Pulmonary artery endothelial cell (primary cell): Measurements from ENCODE around the gene KCNE3. TPM values are rescaled to one million over a fixed set of nuclear protein-coding genes. Genes with fewer than 3 reads are reported as not detected.
"Not testable (repeated sequence)": the region's sequence is repeated elsewhere in the genome, so short reads cannot be mapped to it uniquely, and the experiment has no call there.

ENCODE experiments used
- DNase-seq: peaks from one replicate; pipeline ENCODE4 v3.0.0-alpha.2; 2011; ENCODE audit warnings: low read depth, low spot score
- total RNA-seq: library from RNA; depleted of rRNA; stranded (reverse); fragments of >200 nt; gene quantifications from 2 replicates; pipeline ENCODE4 v1.2.3, GENCODE V29; 2014

Gene KCNE3
- total RNA-seq, 1 donor from 2014 or later: 0.40 TPM

DNA sequence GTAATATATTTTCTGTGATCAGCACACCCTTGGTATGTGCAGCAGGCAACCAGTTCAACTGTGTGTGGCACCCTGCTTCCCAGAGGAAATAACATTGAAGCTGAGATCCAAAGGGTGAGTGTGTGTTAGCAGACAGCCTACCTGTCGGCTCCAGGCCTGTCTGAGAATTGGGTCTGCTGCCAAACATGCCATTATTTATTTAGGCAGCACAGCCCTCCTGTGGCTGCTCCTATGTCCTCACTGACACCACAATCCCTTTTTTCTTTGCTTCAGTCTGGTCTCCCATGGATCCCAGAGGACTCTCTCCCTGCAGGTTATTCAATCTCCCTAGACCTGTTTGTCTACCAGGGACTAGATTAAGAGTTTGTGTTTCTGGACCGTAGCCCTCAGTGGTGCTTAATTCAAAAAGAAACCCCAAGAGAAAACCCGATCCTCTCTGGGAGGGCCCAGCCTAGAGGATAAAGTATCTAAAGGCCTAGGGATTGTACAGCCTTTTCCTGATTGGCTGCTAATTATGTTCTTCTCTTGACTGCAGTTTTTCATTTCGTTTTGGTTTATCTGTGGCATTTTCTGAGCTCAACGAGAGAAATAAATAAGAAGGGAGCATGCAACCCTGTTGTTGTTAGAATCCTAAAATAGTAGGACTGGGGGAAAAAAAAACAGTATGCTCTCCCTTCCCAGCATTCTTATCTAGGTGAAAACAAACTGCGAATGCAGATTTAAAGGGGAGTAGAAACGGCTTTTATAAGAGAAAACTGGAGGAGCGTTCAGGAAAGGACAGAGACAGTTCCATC lies 24.1 kb downstream of the KCNE3 start:
- DNase-seq: no peak

DNA sequence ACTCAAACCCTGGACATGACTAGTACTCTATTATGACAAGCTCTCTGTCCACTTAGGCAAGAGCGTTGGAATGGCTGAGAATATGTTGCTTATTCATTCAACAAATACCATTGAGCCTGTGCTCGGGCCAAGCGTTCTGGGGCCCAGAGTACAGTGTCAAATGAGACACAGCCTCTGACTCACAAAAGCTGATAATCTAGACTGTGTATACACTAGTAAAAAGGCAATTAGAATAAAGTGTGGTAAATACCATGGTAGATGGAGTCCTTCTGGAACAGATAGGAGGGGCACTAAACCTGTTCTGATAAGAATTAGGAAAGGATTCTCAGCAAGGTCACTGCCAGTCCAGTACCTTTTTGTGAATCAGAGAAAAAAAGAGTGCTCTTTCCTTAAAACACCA lies 24.7 kb downstream of the KCNE3 start:
- DNase-seq: no peak

DNA sequence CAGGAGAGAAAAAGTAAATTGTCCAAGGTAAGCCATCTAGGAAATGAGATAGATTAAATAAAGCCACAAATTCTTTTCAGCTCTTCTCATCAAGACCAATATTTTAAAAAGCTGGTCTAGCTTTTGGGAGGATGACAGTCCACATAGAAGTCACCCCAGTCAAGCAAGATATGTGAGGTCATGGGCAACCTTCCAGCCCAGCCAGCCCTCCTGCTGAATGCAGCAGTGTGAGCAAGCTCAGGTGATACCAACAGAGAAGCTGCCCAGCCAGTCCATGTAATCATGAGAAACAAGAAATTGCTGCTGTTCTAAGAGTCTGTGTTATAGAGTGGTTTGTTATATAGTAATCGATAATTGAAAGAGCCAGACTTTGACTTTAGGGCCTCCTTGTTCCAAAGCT lies 28.7 kb downstream of the KCNE3 start:
- no peak for DNase-seq

DNA sequence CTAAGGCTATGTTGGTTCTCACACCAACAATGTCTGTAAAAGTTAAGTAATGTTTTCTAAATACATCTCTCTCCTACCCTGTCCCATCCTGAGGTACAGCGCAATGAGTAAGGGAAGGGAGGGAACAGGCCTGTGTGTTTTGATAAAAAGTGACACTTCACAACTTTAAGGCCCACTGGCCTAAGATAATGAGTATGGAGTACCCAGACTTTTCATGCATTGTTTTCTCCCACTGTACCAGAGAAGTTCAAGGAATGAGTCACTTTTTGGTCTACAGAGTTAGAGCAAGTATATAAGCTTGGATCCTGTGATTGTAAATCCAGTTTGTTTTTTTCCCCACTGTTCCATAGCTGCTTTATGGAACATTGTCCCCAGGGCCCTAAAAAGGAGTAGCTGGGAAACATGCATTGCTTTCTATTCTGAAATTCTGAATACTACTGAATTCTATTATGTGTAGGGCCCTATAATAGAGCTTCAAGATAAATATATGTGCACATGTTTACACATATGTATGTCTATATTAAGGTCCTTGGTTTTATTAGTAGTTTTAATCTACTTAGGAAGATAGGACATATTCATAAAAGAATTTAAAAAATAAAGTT lies 29.8 kb downstream of the KCNE3 start:
- DNase-seq: no peak

DNA sequence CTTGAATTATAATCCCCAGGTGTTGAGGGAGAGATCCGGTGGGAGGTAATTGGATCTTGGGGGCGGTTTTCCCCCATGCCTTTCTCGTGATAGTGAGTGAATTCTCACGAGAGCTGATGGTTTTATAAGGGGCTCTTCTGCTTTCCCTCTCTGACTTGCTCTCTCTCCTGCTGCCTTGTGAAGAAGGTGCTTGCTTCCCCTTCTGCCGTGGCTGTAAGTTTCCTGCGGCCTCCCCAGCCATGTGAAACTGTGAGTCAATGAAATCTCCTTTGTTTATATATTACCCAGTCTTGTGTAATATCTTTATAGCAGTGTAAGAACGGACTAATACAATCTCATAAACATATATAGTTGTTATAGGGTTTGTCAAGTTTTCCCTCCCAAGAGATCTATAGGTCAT lies 32.8 kb downstream of the KCNE3 start:
- DNase-seq: no peak

DNA sequence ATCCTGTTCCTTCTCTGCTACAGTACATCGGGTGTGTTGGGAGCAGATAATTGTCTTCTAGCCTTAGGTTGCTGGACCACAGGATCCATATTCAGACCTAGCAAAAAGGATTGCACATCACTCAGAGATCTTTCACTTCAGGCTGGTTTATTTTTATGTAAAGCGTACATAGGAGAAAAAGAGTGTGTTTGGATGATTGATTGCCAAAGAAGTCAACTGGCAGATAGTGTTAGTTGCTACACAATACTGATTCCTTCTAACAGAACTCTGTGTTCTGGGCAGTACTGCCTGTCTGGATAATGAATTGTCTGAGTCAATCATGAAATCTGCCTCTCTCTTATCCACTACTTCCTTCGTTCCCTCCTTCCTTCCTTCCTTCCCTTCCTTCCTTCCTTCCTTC lies 38.1 kb downstream of the KCNE3 start:
- DNase-seq: no peak

DNA sequence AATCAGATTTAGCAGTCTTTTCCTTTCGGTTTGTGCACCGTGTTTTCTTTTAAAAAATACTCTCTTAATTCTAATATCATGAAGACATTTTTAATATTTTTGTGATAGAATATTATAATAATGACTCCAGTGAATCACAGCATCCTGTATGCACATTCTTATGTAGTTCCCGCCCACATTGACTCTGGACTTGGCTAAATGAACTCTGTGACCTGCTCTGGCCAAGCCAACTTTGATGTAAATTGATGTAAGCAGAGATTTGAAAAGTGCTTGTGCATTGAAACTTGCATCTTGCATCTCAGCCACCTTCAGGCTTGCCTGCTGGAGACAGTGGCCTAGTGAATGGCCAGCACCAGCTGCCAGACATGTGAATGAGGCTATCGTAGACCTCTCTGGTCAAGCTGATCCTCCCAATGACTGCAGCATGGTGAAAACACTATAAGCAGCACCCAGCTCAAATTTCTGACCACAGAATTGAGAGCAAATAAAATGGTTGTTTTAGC lies 39.9 kb downstream of the KCNE3 start:
- peak; percentile 60 for DNase-seq

DNA sequence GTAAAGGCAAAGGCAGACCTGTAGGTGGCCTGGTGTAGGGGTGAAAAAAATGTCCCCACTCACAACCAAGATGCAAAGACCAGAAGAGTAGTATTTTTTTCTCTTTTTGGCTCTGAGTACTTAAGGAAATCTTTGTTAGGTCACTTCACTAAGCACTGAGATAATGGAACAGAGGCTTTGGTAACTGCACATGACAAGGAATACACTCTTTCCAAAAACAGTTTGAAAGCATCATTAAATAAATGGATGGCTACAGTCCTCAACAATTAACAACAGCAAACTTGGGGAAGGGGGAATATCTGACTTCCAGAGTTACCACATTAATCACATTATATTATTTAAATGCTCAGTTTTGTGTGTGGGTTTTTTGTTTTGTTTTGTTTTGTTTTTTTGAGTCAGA lies 42.2 kb downstream of the KCNE3 start:
- DNase-seq: no peak

DNA sequence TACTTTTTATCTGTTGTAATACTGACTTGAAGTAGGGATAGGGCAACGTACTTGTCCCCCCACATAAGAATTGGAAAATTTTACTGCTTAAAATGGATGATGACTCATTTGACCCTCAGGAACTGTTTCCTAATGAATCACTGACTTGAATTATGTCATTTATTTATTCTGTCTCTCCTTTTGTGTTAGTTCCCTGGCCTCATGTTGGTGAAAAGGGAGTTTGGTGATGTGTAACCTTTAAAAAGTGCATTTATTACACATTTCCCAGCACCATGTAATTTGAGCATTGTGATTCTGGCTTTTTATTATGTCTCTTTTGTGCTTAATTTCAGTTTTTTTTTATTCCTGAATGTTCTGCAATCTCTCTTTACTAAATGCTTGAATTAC lies 48.8 kb downstream of the KCNE3 start:
- peak; percentile 57 for DNase-seq

DNA sequence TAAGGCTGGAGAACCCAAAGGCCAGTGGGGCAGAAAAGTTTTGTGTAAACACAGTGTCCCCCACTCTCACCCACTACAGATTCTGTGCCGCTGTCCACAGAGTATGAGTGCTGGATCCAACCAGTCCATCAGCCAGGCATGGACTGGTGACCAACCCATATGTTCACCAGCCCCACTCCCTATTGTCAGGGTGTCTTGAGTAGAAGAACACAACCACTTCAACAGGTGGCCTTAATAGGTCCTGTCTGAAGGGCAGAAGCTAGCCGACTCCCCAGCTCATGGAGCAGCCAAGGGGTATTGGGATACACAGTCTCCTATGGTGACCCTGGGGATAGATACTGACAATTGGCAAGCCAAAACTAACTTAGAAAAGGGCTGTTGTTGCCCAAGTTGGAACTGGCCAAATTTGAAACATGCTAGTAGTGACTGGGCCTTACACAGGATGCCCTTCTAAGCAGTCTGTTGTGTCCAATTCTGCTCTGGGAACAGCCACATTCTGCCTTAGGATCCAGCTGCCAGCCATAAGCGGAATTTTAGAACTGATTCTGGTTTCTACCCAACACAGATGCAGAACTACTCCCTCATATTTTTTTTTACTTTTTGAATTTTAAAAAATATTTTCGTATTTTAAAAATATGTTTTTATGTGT lies 49.4 kb downstream of the KCNE3 start:
- DNase-seq: no peak

DNA sequence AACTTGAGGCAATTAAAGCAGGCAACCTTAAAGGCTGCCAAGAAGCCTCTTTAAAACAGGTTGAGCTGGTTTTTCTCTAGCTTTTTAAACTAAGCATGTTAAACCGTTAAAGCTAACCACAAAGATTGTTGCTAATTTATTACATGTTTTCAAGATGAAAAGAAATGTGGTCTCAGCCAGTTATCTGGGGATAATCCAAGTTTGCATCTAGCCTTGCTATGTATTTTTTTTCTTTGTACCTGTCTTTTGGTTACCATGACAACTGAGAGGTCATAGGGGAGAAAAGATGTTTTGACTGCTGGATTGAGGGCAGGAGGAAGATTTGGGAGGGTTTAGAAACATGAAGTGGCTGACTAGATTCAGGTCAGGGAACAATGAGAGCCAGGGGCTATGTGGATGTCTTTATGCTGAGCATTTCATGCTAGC lies 50.0 kb downstream of the KCNE3 start:
- DNase-seq: no peak

DNA sequence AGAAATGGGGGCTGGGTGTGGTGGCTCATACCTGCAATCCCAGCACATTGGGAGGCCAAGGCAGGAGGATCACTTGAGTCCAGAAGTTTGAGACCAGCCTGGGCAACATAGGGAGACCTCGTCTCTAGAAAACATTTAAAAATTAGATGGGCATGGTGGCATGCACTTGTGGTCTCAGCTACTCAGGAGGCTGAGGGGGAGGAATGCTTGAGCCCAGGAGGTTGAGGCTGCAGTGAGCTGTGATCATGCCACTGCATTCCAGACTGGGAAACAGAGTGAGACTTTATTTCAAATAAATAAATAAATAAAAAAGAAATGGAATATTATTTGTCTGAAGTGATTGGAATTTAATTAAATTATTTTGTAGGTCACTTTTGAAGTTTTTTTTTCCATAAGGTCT lies 50.4 kb downstream of the KCNE3 start:
- DNase-seq: not testable (repeated sequence)

DNA sequence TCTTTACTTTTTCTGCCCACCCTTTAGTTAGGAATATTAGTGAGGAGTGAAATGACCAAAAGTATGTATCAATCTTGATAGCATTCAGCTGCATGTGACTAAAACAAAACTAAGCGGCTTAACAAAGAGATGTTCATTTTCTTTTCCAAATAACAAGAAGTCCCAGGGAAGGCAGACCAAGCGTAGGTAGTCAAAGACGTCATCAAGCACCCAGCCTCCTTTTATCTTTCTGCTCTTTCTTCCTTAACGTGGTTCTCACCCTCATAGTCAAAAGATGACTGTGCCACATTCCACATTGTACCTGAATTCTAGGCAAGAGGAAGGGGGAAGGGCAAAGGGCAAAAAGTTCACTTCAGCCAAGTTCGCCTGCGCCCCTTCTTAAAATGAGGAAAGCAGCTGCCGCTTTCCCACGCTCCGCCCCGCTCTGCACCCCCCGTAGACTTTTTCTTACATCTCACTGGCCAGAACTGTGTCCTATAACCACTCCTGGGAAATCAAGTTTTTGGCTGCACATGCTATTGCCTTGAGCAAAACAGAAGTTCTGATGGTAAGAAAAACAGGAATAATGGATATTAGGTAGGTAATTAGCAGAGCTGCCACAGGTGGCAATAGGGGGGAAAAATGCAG lies 54.5 kb downstream of the KCNE3 start:
- no peak for DNase-seq

DNA sequence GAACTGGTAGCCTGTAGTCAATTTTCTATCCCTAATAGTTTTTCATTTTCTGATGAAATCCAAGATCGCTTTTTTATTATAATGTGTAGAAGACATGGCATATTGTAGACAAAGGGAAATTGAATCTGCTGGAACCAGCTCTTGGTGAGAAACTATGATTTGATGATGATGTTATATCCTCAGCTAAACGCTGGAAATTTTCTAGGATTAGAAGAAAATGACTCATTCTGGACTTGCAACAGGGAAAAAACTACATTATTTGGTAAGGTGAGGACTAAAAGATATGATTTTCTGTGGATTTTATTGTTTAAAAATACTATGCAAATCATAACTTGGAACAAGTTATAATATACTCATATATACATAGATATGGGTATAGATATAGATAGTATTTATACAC lies 55.0 kb downstream of the KCNE3 start:
- DNase-seq: no peak

DNA sequence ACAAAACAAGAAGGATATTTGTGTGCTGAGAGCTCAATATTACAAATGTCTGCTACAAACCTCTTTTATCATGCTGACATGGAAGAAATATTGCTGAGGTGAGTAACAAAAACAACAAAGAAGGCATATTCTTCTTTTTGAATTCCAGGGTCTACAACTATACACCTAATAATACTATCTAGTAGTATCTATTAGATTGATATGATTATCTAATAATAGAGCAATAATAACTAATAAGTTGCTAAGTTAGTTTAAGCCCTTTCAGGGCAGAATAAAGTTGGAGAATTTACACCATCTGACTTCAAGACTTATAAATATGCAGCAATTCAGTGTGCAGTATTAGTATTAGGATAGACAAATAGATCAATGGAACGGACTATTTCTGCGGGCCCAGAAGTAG lies 57.7 kb downstream of the KCNE3 start:
- no peak for DNase-seq

Other genes starting within 250 kb of the KCNE3 start
- gene P4HA3, start 155.9 kb downstream of the KCNE3 start, total RNA-seq: 32.4 and 40.7 TPM in 2 replicates
- gene PGM2L1, start 69.1 kb downstream of the KCNE3 start, total RNA-seq: 29.6 and 32.2 TPM in 2 replicates
- gene LIPT2, start 26.2 kb upstream of the KCNE3 start, total RNA-seq: 1.5 and 3.0 TPM in 2 replicates
- 11.7 and 16.6 TPM in 2 replicates for gene POLD3, start 125.0 kb upstream of the KCNE3 start, total RNA-seq